Gastrocnemius medialis (tissue), 4 donors: Measurements from ENCODE around the gene WAPL.

ENCODE experiments used
- POLR2A ChIP-seq, 2 donors: fragments of 450-650 bp; IDR thresholded peaks; one replicate each; pipeline ENCODE4 v1.6.1; 2017; ENCODE audit warnings: antibody characterized with exemption in 2 of 2, mild to moderate bottlenecking in 2 of 2, moderate library complexity in 2 of 2
- TF ChIP-seq, protein P1 (sequence below), 5 experiments: fragments of 450-650 bp in 3 of 5; fragments of 200-600 bp in 2 of 5; sonication (generic) in 2 of 5; IDR thresholded peaks in 4 of 5; conservative IDR thresholded peaks in 1 of 5; 1 replicate in 4 of 5; 2 replicates in 1 of 5; pipeline ENCODE4 v1.5.1; 2016 to 2019; ENCODE audit warnings: antibody characterized with exemption in 5 of 5, mild to moderate bottlenecking in 3 of 5, moderate library complexity in 3 of 5

DNA sequence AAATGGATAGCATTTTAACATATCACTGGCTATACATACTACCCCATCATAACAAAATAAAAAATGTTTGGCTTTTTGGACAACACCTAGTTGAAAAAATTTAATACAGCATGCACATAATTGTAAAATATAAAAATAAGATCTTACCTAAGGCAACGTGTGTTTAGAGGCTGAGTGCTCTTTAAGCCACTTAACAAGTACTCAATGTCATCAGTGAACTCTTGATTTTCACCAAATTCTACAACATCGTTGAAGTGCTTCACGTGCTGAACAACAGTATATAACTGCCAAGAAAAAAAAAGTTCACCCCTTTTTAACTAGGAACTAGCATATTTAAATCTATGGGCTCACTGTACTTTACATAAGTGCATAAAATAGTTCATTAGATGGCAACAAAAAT is 49.5 kb downstream of the WAPL start:
- TF ChIP-seq, protein P1, sequence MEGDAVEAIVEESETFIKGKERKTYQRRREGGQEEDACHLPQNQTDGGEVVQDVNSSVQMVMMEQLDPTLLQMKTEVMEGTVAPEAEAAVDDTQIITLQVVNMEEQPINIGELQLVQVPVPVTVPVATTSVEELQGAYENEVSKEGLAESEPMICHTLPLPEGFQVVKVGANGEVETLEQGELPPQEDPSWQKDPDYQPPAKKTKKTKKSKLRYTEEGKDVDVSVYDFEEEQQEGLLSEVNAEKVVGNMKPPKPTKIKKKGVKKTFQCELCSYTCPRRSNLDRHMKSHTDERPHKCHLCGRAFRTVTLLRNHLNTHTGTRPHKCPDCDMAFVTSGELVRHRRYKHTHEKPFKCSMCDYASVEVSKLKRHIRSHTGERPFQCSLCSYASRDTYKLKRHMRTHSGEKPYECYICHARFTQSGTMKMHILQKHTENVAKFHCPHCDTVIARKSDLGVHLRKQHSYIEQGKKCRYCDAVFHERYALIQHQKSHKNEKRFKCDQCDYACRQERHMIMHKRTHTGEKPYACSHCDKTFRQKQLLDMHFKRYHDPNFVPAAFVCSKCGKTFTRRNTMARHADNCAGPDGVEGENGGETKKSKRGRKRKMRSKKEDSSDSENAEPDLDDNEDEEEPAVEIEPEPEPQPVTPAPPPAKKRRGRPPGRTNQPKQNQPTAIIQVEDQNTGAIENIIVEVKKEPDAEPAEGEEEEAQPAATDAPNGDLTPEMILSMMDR (IDR thresholded peaks at IDR 0.05 in 4 of 5, conservative IDR thresholded peaks at IDR 0.05 in 1 of 5), result no peak
- no peak for TF ChIP-seq POLR2A (IDR thresholded peaks at IDR 0.05)
